Activated naive CD4-positive, alpha-beta T cell (primary cell): ENCODE data around the gene ZNF446.

Experiments used
- DNase-seq, 4 experiments: peaks; one replicate each; lab custom pipeline; 2025; lab: John Stamatoyannopoulos, UW

ZNF446 gene

DNA sequence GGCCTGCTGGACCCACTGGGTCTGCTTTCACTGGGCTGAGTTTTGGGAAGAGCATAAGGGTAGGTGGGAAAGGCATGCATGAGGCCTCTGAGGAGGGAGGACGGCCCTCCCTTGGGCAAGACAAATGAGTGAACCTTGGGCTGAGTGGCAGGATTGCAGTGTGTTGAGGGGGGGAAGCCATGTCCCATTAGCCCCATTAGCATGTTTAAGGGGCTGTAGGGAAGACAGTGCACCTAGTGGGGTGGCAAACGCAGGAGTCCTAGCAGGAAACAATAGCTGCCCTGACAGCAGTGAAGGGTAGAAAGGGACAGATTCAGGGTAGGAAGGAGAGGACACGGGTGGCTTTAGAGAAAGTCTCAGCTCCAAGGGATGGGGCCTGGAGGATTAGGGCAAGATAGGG is 46.6 kb downstream of the ZNF446 start:
- no peak for DNase-seq

DNA sequence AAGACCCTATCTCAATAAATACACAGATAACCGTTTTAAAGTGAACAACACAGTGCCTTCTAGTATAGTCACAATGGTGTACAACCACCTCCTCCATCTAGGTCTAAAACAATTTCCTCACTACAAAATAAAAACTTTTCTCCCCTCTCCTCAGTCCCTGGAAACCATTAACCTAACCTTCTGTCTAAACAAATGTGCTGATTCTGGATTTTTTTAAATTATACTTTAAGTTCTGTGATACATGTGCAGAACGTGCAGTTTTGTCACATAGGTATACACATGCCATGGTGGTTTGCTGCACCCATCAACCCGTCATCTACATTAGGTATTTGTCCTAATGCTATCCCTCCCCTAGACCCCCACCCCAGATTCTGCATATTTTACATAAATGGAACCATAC is 53.3 kb downstream of the ZNF446 start:
- DNase-seq = no peak
